ENCODE results near the gene ZNF525.
A peak's percentile ranks its signal among the peaks of the same experiment; 100 is the strongest.
"Not testable (repeated sequence)": the region's sequence is repeated elsewhere in the genome, so short reads cannot be mapped to it uniquely, and the experiment has no call there.

ZNF525 gene

GRCh38 chr19:53409505-53410204 is 44.1 kb downstream of the ZNF525 start:
- no peak overlapping the region for H3K27ac ChIP-seq
- TF ChIP-seq ZFX (IDR thresholded peaks at IDR 0.05), result no peak
- TF ChIP-seq, protein P1, sequence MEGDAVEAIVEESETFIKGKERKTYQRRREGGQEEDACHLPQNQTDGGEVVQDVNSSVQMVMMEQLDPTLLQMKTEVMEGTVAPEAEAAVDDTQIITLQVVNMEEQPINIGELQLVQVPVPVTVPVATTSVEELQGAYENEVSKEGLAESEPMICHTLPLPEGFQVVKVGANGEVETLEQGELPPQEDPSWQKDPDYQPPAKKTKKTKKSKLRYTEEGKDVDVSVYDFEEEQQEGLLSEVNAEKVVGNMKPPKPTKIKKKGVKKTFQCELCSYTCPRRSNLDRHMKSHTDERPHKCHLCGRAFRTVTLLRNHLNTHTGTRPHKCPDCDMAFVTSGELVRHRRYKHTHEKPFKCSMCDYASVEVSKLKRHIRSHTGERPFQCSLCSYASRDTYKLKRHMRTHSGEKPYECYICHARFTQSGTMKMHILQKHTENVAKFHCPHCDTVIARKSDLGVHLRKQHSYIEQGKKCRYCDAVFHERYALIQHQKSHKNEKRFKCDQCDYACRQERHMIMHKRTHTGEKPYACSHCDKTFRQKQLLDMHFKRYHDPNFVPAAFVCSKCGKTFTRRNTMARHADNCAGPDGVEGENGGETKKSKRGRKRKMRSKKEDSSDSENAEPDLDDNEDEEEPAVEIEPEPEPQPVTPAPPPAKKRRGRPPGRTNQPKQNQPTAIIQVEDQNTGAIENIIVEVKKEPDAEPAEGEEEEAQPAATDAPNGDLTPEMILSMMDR (conservative IDR thresholded peaks at IDR 0.05), result no peak

GRCh38 chr19:53420520-53421315 is 55.2 kb downstream of the ZNF525 start:
- not testable (repeated sequence) for H3K27ac ChIP-seq

DNA sequence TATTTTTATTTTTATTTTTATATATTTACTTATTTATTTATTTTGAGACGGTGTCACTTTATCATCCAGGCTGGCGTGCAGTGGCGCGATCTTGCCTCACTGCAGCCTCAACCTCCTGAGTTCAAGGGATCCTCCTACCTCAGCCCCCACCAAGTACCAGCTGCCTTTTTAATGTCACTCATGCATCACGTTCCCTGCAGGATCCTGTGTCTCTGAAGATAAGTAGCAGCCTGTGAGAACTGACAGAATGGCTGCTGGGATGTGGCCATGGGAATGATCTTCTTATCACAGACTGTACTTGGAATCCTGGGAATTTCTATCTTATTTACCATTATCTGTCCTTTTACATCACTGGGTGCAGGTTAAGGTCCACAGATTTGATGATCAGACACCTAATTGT is 57.0 kb downstream of the ZNF525 start:
- no peak overlapping the region for H3K27ac ChIP-seq
- TF ChIP-seq, protein P1 (conservative IDR thresholded peaks at IDR 0.05), result no peak
- no peak for TF ChIP-seq ZFX (IDR thresholded peaks at IDR 0.05)

GRCh38 chr19:53423074-53423473 is 57.6 kb downstream of the ZNF525 start:
- not testable (repeated sequence) for H3K27ac ChIP-seq

DNA sequence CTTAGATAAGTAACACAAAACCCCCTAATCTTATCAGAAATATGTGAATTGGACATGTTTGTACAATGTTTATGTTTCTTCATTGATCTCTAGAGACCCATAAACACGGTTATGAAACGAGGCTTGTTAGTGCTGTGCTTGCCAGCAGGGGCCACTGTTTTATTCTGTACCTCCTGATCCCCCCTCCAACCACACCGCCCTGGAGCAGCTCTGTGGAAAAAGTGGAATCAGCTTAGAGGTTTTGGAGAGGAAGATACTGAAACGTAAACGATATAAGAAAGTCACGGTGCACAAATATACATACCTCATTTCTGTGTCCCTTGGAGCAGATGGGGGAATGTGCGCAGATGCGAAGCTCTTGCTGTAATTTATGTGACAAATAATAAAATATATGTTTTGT is 58.2 kb downstream of the ZNF525 start:
- not testable (repeated sequence) for H3K27ac ChIP-seq
- TF ChIP-seq, protein P1 (conservative IDR thresholded peaks at IDR 0.05), result peak; percentile 36

DNA sequence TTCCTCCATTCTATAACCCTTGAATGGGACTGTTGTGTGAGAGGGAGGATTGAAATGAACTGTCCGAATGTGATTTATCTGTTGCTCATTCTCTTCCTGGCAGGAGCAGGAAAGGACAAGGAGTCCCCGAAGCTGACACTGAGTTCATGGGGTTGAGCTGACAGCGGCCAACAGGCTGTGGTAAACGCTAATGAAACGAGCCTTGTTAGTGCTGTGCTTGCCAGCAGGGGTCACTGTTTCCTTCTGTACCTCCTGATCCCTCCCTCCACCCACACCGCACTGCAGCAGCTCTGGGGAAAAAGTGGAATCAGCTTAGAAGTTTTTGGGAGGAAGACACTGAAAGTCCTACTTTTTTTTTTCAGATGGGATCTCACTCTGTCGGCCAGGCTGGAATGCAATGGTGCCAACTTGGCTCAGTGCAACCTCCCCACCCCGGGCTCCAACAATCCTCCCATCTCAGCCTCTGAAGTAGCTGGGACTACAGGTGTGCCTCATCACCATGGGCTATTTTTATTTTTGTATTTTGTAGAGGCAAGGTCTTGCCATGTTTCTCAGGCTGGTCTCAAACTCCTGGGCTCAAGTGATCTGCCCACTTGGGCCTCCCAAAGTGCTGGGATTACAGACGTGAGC is 59.6 kb downstream of the ZNF525 start:
- no peak for TF ChIP-seq ZFX (IDR thresholded peaks at IDR 0.05)
- TF ChIP-seq, protein P1 (conservative IDR thresholded peaks at IDR 0.05), result peak; percentile 88
- no peak overlapping the region for H3K27ac ChIP-seq

- peak within 1 kb of the TSS; percentile 77 for H3K27ac ChIP-seq
- TF ChIP-seq, protein P1 (conservative IDR thresholded peaks at IDR 0.05), result no peak; the same call in 1 of the 2 replicates
- TF ChIP-seq ZFX (IDR thresholded peaks at IDR 0.05), result no peak
Measured at GRCh38 chr19:53431399-53432087, 66.0 kb downstream of the ZNF525 start, which contains the start of gene ZNF761. TSS of gene ZNF761 (plus strand) at chr19:53431984. CDS start at chr19:53447269, 15,285 bp downstream.
